GM13976 (cell line): ENCODE results near the gene ARHGAP31.

Experiments used
- DNase-seq: peaks from one replicate; pipeline ENCODE4 v3.0.0; 2012; ENCODE audit warnings: low spot score
- CTCF ChIP-seq: IDR thresholded peaks from 2 replicates; pipeline ENCODE4 v1.5.1; 2012; ENCODE audit warnings: borderline replicate concordance, mild to moderate bottlenecking; ENCODE audit not compliant: insufficient read depth; ENCODE audit errors: extremely low read depth, missing control alignments, control extremely low read depth
- in situ Hi-C: fragments of 300-500 bp; cut with MboI; formaldehyde crosslinking; loops from one replicate; pipeline ENCODE4 v1.12.0; 2022; ENCODE audit warnings: low sequenced_read_pairs, mixed read lengths, inconsistent platforms; ENCODE audit not compliant: unreplicated experiment

ARHGAP31 gene

DNA sequence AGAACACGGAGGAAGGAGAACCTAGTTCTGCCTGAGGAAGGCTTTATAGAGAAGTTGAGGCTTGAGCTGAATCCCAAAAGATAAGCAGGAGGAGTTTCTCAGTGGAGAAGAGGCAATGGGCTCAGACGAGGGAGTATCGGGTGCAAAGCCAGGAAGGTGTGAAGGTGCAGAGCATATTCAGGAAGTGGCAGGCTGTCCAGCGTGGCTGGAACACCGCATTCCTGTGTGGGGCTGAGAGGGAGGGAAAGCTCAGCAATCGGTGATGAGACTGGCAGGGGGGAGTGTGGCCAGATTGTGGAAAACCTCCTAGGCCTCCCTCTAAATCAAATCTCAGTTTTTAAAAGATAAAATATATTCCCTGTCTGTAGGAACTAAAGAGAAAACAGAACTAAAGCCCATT lies 63.0 kb downstream of the ARHGAP31 start:
- DNase-seq = no peak
- in situ Hi-C loops = no loop called here
- TF ChIP-seq CTCF = no peak

GRCh38 chr3:119359476-119360326 lies 65.5 kb downstream of the ARHGAP31 start:
- in situ Hi-C loops = no loop called here
- no peak for TF ChIP-seq CTCF
- DNase-seq = no peak

- in situ Hi-C loops = no loop called here
- no peak for DNase-seq
- no peak for TF ChIP-seq CTCF
Observed at GRCh38 chr3:119360736-119361462, 66.7 kb downstream of the ARHGAP31 start.

DNA sequence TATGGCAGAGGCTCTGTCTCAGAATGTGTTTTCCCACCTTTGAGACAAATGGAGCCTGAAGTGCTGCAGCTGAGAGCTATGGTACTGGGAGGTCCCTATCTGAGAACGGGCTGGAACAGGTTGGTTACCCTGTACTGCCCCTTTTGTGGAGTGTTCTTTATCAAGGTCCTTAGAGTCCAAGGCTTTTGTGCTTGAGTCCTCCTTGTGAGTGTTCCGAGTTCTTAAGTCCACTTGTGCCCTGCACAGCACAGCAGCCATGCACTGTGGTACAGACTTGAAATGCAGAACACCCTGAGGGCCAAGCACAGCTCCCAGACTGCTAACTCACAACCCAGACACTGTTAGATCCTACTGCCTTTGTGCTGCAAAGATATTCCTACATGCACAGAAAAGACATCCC lies 67.8 kb downstream of the ARHGAP31 start:
- in situ Hi-C loops = no loop called here
- DNase-seq = no peak
- TF ChIP-seq CTCF = no peak

DNA sequence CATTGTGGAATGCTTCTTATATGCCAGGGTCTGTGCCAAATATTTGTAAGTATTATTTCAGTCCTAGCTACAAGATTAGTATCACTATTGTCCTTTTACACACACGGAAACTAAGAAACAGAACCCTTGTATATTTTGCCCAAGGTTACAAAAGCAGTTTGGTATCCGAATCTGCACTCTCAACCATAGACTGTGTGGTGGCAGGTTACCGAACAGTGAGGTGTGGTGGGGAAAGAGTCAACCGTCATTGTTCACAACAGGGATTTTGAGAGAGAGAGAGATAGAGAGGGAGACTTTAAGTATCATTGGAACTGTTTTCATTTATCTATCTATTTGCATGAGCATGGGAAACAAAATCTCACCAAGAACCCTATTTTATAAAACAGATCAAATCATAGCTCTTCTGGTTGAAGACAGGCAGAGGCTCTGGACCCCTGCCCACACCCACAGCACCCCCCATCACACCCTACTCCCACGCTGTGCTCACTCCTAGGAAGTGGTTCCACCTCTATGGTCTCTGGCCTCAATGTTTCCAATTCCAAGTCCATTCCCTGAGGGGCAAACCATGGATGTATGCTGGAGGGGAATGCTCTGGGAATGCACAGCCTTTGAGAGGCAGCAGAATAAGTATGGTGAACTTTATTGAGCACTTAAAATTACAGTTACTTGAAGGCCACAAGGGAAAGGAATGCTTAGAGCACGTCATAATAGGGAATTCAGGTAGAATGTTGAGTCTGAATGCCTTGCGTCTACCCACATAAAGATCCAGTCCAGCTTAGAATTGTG lies 69.0 kb downstream of the ARHGAP31 start:
- no peak for TF ChIP-seq CTCF
- no peak for DNase-seq
- in situ Hi-C loops = no loop called here

DNA sequence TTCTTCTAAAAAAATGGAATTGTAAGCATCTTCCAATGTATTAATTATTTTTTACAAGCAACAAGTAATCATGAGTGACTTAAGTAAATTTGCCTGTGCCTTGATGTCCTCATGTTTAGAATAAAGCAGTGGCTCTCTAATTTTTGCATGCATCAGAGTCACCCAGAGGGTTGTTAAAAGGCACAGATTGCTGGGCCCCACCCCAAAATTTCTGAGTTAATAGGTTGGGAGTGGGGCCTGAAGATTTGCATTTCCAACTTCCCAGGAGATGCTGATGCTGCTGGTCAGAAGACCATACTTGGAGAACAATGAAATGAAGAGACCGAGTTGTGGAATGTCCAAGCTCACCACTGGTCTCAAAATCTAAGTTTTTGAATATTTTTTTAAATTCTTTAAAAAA lies 70.2 kb downstream of the ARHGAP31 start:
- no peak for TF ChIP-seq CTCF

More for the DNA sequence above, 70.2 kb downstream of the ARHGAP31 start:
- in situ Hi-C loops = no loop called here
- no peak for DNase-seq
